Gastroesophageal sphincter (tissue), 4 donors: Measurements from ENCODE around the gene GPR62. TPM values are rescaled to one million over a fixed set of nuclear protein-coding genes. Genes with fewer than 3 reads are reported as not detected.

Experiments
- ATAC-seq: fragments of 150-250 bp; one replicate; pipeline ENCODE4 v1.9.1; 2016; ENCODE audit warnings: mild to moderate bottlenecking, moderate library complexity
- H3K27ac ChIP-seq, 4 donors: fragments of 200-600 bp; sonication (generic) in 3 of 4; 1 replicate in 3 of 4; 2 replicates in 1 of 4; pipeline ENCODE4 v1.5.1; 2016 to 2019
- H3K27me3 ChIP-seq: fragments of 200-600 bp; sonication (generic); one replicate; pipeline ENCODE4 v1.5.1; 2019
- H3K36me3 ChIP-seq, 2 donors: fragments of 200-600 bp; sonication (generic); one replicate each; pipeline ENCODE4 v1.5.1; 2019; ENCODE audit warnings: control low read depth in 1 of 2
- H3K4me1 ChIP-seq, 3 donors: fragments of 200-600 bp; sonication (generic); 1 replicate in 2 of 3; 2 replicates in 1 of 3; pipeline ENCODE4 v1.5.1; 2016 to 2019; ENCODE audit warnings: control low read depth in 2 of 3
- H3K4me3 ChIP-seq, 2 donors: fragments of 200-600 bp; sonication (generic); one replicate each; pipeline ENCODE4 v1.5.1; 2019; ENCODE audit warnings: mild to moderate bottlenecking in 1 of 2, moderate library complexity in 1 of 2
- H3K9me3 ChIP-seq, 3 donors: fragments of 200-600 bp; sonication (generic); one replicate each; pipeline ENCODE4 v1.5.1; 2017 to 2019; ENCODE audit warnings: control low read depth in 2 of 3
- CTCF ChIP-seq, 4 experiments: fragments of 200-600 bp in 2 of 4; fragments of 450-650 bp in 2 of 4; sonication (generic) in 1 of 4; IDR thresholded peaks; one replicate each; pipeline ENCODE4 v1.5.1; 2017 to 2019; ENCODE audit warnings: antibody characterized with exemption in 4 of 4, mild to moderate bottlenecking in 2 of 4, moderate library complexity in 2 of 4
- EP300 ChIP-seq: sonication (generic); formaldehyde crosslinking; IDR thresholded peaks from one replicate; pipeline ENCODE4 v1.6.1; 2017; ENCODE audit warnings: antibody characterized with exemption, mild to moderate bottlenecking
- POLR2A ChIP-seq, 2 donors: fragments of 450-650 bp; IDR thresholded peaks; one replicate each; pipeline ENCODE4 v1.6.1; 2017; ENCODE audit warnings: antibody characterized with exemption in 2 of 2, mild to moderate bottlenecking in 2 of 2, moderate library complexity in 1 of 2
- POLR2AphosphoS5 ChIP-seq: sonication (generic); formaldehyde crosslinking; IDR thresholded peaks from one replicate; pipeline ENCODE4 v1.6.1; 2017; ENCODE audit warnings: antibody characterized with exemption
- WGBS, 2 donors: methylation state at CpG; one replicate each; pipeline ENCODE4 v1.1.5; 2018; ENCODE audit warnings: low coverage in 1 of 2; 5-methylcytosine and 5-hydroxymethylcytosine counted together
- total RNA-seq, 4 donors: library from RNA; depleted of rRNA; stranded (reverse); fragments of >200 nt; gene quantifications; one replicate each; pipeline ENCODE4 v1.1.0, GENCODE V29; 2016

The GPR62 gene
- total RNA-seq, 4 donors from 2014 or later, result 0.31 TPM; not detected in 3

- peaks cover 0 to 86% of the 10 kb centered on the region in 2 donors for H3K36me3 ChIP-seq
- peaks cover 0 to 14% (median 1%) of the 10 kb centered on the region in 3 donors for H3K4me1 ChIP-seq
- no peaks in the 10 kb centered on the region for H3K9me3 ChIP-seq
- no peaks in the 10 kb centered on the region for H3K27me3 ChIP-seq
- no peak overlapping the region for H3K4me3 ChIP-seq
- TF ChIP-seq EP300 (no peak), POLR2A (IDR thresholded peaks at IDR 0.05) (no peak), POLR2AphosphoS5 (no peak)
- WGBS, 2 donors, result 60 to 90% methylated on average over 5 to 12 of the region's 28 CpGs
- H3K27ac ChIP-seq, result no peak overlapping the region
- no peak for ATAC-seq
These were observed 19.9 kb upstream of the GPR62 start for GRCh38 chr3:51934991-51935885.

GRCh38 chr3:51935886-51936755, 19.1 kb upstream of the GPR62 start:
- Histone ChIP-seq H3K36me3 (peaks cover 0 to 83% of the 10 kb centered on the region in 2 donors), H3K27ac (no peak overlapping the region), H3K9me3 (no peaks in the 10 kb centered on the region), H3K4me1 (peaks cover 0 to 23% (median 8%) of the 10 kb centered on the region in 3 donors), H3K4me3 (no peak overlapping the region), H3K27me3 (no peaks in the 10 kb centered on the region)
- 95 to 100% methylated on average over 2 to 12 of the region's 25 CpGs for WGBS, 2 donors
- TF ChIP-seq CTCF (IDR thresholded peaks at IDR 0.05) (no peak), POLR2AphosphoS5 (no peak), POLR2A (IDR thresholded peaks at IDR 0.05) (no peak), EP300 (no peak)
- ATAC-seq, result no peak

- no peak overlapping the region for H3K27ac ChIP-seq
- H3K4me3 ChIP-seq, result no peak overlapping the region
- H3K36me3 ChIP-seq, result peaks cover 0 to 75% of the 10 kb centered on the region in 2 donors
- no peaks in the 10 kb centered on the region for H3K27me3 ChIP-seq
- TF ChIP-seq CTCF (IDR thresholded peaks at IDR 0.05), result no peak
- no peak for TF ChIP-seq POLR2AphosphoS5
- TF ChIP-seq POLR2A (IDR thresholded peaks at IDR 0.05), result no peak
- no peak for TF ChIP-seq EP300
- no peaks in the 10 kb centered on the region for H3K9me3 ChIP-seq
- H3K4me1 ChIP-seq, result peaks cover 0 to 28% (median 10%) of the 10 kb centered on the region in 3 donors
- WGBS, 2 donors, result 54 to 100% methylated on average over 1 to 3 of the region's 9 CpGs
- no peak for ATAC-seq
These were observed 18.2 kb upstream of the GPR62 start for GRCh38 chr3:51937014-51937413.

- ATAC-seq, result no peak
- H3K4me3 ChIP-seq, result no peak overlapping the region
- H3K27ac ChIP-seq, result no peak overlapping the region
- H3K27me3 ChIP-seq, result no peaks in the 10 kb centered on the region
- peaks cover 0 to 35% (median 15%) of the 10 kb centered on the region in 3 donors for H3K4me1 ChIP-seq
- H3K9me3 ChIP-seq, result no peaks in the 10 kb centered on the region
- 76 to 100% methylated on average over 3 of the region's 13 CpGs for WGBS, 2 donors
- TF ChIP-seq POLR2AphosphoS5 (no peak), POLR2A (IDR thresholded peaks at IDR 0.05) (no peak), EP300 (no peak), CTCF (IDR thresholded peaks at IDR 0.05) (no peak)
- peaks cover 0 to 67% of the 10 kb centered on the region in 2 donors for H3K36me3 ChIP-seq
These were observed 17.4 kb upstream of the GPR62 start for GRCh38 chr3:51937611-51938450.
